Neuronal stem cell (in vitro differentiated cells): ENCODE measurements around the gene LRCH3.

Experiments used
- DNase-seq: peaks from one replicate; pipeline ENCODE4 v3.0.0-alpha.2; 2013; ENCODE audit warnings: low spot score
- H2AFZ ChIP-seq: one replicate; pipeline ENCODE4 v1.6.1; 2013; ENCODE audit warnings: mild to moderate bottlenecking, low read length, inconsistent platforms
- H2AK5ac ChIP-seq: 2 replicates; pipeline ENCODE4 v1.6.1; 2013; ENCODE audit warnings: low read depth, mild to moderate bottlenecking, inconsistent platforms, low read length, moderate library complexity, mixed read lengths
- H2BK120ac ChIP-seq: 2 replicates; pipeline ENCODE4 v1.6.1; 2013; ENCODE audit warnings: low read depth, mild to moderate bottlenecking, inconsistent platforms, low read length, moderate library complexity, mixed read lengths
- H2BK12ac ChIP-seq: one replicate; pipeline ENCODE4 v1.6.1; 2013; ENCODE audit warnings: low read length, inconsistent platforms
- H2BK15ac ChIP-seq: 2 replicates; pipeline ENCODE4 v1.6.1; 2013; ENCODE audit warnings: mild to moderate bottlenecking, low read length, inconsistent platforms, mixed read lengths
- H2BK5ac ChIP-seq: one replicate; pipeline ENCODE4 v1.6.1; 2013; ENCODE audit warnings: inconsistent platforms, mild to moderate bottlenecking, low read length, moderate library complexity
- H3K14ac ChIP-seq: one replicate; pipeline ENCODE4 v1.6.1; 2013; ENCODE audit warnings: low read length, inconsistent platforms
- H3K18ac ChIP-seq: 2 replicates; pipeline ENCODE4 v1.6.1; 2013; ENCODE audit warnings: low read length, inconsistent platforms
- H3K23ac ChIP-seq: 2 replicates; pipeline ENCODE4 v1.6.1; 2013; ENCODE audit warnings: low read depth, mild to moderate bottlenecking, mixed read lengths, low read length, inconsistent platforms; ENCODE audit not compliant: poor library complexity
- H3K27ac ChIP-seq: replicated peaks from 3 replicates; pipeline ENCODE4 v1.5.1; 2013; ENCODE audit warnings: low read length, inconsistent platforms
- H3K27me3 ChIP-seq, 3 experiments: 2 replicates each; pipeline ENCODE4 v1.6.1; 2013; ENCODE audit warnings: low read length in 3 of 3, mild to moderate bottlenecking in 2 of 3, inconsistent platforms in 1 of 3, low read depth in 1 of 3, mixed read lengths in 1 of 3, moderate library complexity in 1 of 3; ENCODE audit not compliant: control insufficient read depth in 3 of 3, insufficient read depth in 3 of 3
- H3K36me3 ChIP-seq, 2 donors: replicated peaks in 1 of 2; 2 replicates each; pipeline ENCODE4 v1.6.1; 2013; ENCODE audit warnings: low read length in 2 of 2; ENCODE audit not compliant: control insufficient read depth in 2 of 2, insufficient read depth in 2 of 2
- H3K4ac ChIP-seq: 2 replicates; pipeline ENCODE4 v1.6.1; 2013; ENCODE audit warnings: inconsistent platforms, mild to moderate bottlenecking, low read length, moderate library complexity
- H3K4me1 ChIP-seq, 2 donors: 1 replicate in 1 of 2; 2 replicates in 1 of 2; pipeline ENCODE4 v1.6.1; 2013; ENCODE audit warnings: low read length in 2 of 2, low read depth in 1 of 2; ENCODE audit not compliant: control insufficient read depth in 2 of 2, insufficient read depth in 1 of 2
- H3K4me2 ChIP-seq: one replicate; pipeline ENCODE4 v1.6.1; 2013; ENCODE audit warnings: mild to moderate bottlenecking, low read length, inconsistent platforms; ENCODE audit not compliant: insufficient read depth, poor library complexity, severe bottlenecking
- H3K4me3 ChIP-seq, 2 donors: 2 replicates each; pipeline ENCODE4 v1.5.1; 2013; ENCODE audit warnings: low read length in 2 of 2, mild to moderate bottlenecking in 2 of 2, inconsistent platforms in 1 of 2, moderate library complexity in 1 of 2
- H3K79me1 ChIP-seq: one replicate; pipeline ENCODE4 v1.6.1; 2013; ENCODE audit warnings: low read depth, mild to moderate bottlenecking, inconsistent platforms, low read length, moderate library complexity
- H3K9ac ChIP-seq: one replicate; pipeline ENCODE4 v1.6.1; 2013; ENCODE audit warnings: mild to moderate bottlenecking, low read depth, low read length, inconsistent platforms; ENCODE audit not compliant: poor library complexity
- H3K9me3 ChIP-seq, 2 donors: replicated peaks in 1 of 2; 2 replicates each; pipeline versions ENCODE3 to v1.6.1; 2013; ENCODE audit warnings: low read length in 2 of 2, mild to moderate bottlenecking in 2 of 2, inconsistent platforms in 1 of 2, low read depth in 1 of 2, mixed read lengths in 1 of 2, moderate library complexity in 1 of 2; ENCODE audit not compliant: control insufficient read depth in 2 of 2, insufficient read depth in 1 of 2
- H4K8ac ChIP-seq: one replicate; pipeline ENCODE4 v1.6.1; 2013; ENCODE audit warnings: low read depth, mild to moderate bottlenecking, inconsistent platforms, low read length, moderate library complexity
- H4K91ac ChIP-seq: one replicate; pipeline ENCODE4 v1.6.1; 2013; ENCODE audit warnings: low read length, low read depth, mild to moderate bottlenecking, inconsistent platforms; ENCODE audit not compliant: poor library complexity
- WGBS, 2 donors: extraction: QIAGEN DNeasy Blood & Tissue Kit; methylation state at CpG; one replicate each; pipeline ENCODE4 v1.1.7; 2013; ENCODE audit warnings: missing lambda C conversion rate in 2 of 2, mixed read lengths in 1 of 2; ENCODE audit not compliant: insufficient read length in 2 of 2, insufficient replicate concordance in 1 of 2; ENCODE audit errors: extremely low coverage in 2 of 2; 5-methylcytosine and 5-hydroxymethylcytosine counted together

Gene LRCH3

GRCh38 chr3:197835509-197835908 lies 44.5 kb downstream of the LRCH3 start:
- H3K9ac ChIP-seq = no peak overlapping the region
- no peak overlapping the region for H3K4me3 ChIP-seq
- no peak overlapping the region for H2BK15ac ChIP-seq
- H3K36me3 ChIP-seq = peaks cover 9 to 99% of the 10 kb centered on the region in 2 donors
- no peak overlapping the region for H3K27ac ChIP-seq
- no peak overlapping the region for H2BK5ac ChIP-seq
- no peak overlapping the region for H2AK5ac ChIP-seq
- no peak overlapping the region for H3K18ac ChIP-seq
- no peaks in the 10 kb centered on the region for H3K4me1 ChIP-seq
- H3K4ac ChIP-seq = no peak overlapping the region
- WGBS, 2 donors = no CpG with 5 or more reads among the region's 5 CpGs
- no peak for DNase-seq
- no peak overlapping the region for H2BK12ac ChIP-seq
- no peaks in the 10 kb centered on the region for H3K79me1 ChIP-seq
- H2AFZ ChIP-seq = no peak overlapping the region
- H3K14ac ChIP-seq = no peak overlapping the region
- H3K27me3 ChIP-seq = no peaks in the 10 kb centered on the region
- H4K8ac ChIP-seq = no peak overlapping the region
- no peak overlapping the region for H2BK120ac ChIP-seq
- no peak overlapping the region for H3K23ac ChIP-seq
- no peak overlapping the region for H3K4me2 ChIP-seq
- H3K9me3 ChIP-seq = no peaks in the 10 kb centered on the region
- H4K91ac ChIP-seq = no peak overlapping the region

- Histone ChIP-seq H2AK5ac (no peak overlapping the region), H3K4me3 (no peak overlapping the region), H3K23ac (no peak overlapping the region), H3K79me1 (no peaks in the 10 kb centered on the region), H3K4ac (no peak overlapping the region), H4K8ac (no peak overlapping the region), H4K91ac (no peak overlapping the region), H3K4me2 (no peak overlapping the region), H3K14ac (no peak overlapping the region), H3K18ac (no peak overlapping the region), H2BK5ac (no peak overlapping the region), H3K27me3 (no peaks in the 10 kb centered on the region), H3K9ac (no peak overlapping the region), H2BK15ac (no peak overlapping the region), H2AFZ (no peak overlapping the region), H2BK120ac (no peak overlapping the region), H3K4me1 (no peaks in the 10 kb centered on the region), H2BK12ac (no peak overlapping the region), H3K27ac (no peak overlapping the region), H3K9me3 (no peaks in the 10 kb centered on the region), H3K36me3 (peaks cover 12 to 99% of the 10 kb centered on the region in 2 donors)
- DNase-seq = no peak
Measured at GRCh38 chr3:197836244-197836643, 45.2 kb downstream of the LRCH3 start.

- no peak overlapping the region for H3K14ac ChIP-seq
- H2BK15ac ChIP-seq = no peak overlapping the region
- H3K18ac ChIP-seq = no peak overlapping the region
- no peak overlapping the region for H2AK5ac ChIP-seq
- H3K4me1 ChIP-seq = no peaks in the 10 kb centered on the region
- no peak overlapping the region for H2BK5ac ChIP-seq
- H3K23ac ChIP-seq = no peak overlapping the region
- no peak overlapping the region for H3K4me2 ChIP-seq
- H3K9ac ChIP-seq = no peak overlapping the region
- H3K9me3 ChIP-seq = no peaks in the 10 kb centered on the region
- H3K4ac ChIP-seq = no peak overlapping the region
- peaks cover 10 to 99% of the 10 kb centered on the region in 2 donors for H3K36me3 ChIP-seq
- no peaks in the 10 kb centered on the region for H3K79me1 ChIP-seq
- no peak overlapping the region for H3K27ac ChIP-seq
- H4K91ac ChIP-seq = no peak overlapping the region
- no peak overlapping the region for H2AFZ ChIP-seq
- H4K8ac ChIP-seq = no peak overlapping the region
- WGBS, 2 donors = no CpG with 5 or more reads among the region's 2 CpGs
- no peak overlapping the region for H2BK12ac ChIP-seq
- no peak overlapping the region for H2BK120ac ChIP-seq
- no peak for DNase-seq
- H3K27me3 ChIP-seq = no peaks in the 10 kb centered on the region
- H3K4me3 ChIP-seq = no peak overlapping the region
Measured at GRCh38 chr3:197837282-197837681, 46.2 kb downstream of the LRCH3 start.

GRCh38 chr3:197841789-197842188 lies 50.7 kb downstream of the LRCH3 start:
- H3K79me1 ChIP-seq = no peaks in the 10 kb centered on the region
- H2AFZ ChIP-seq = no peak overlapping the region
- H2BK12ac ChIP-seq = no peak overlapping the region
- no peak overlapping the region for H3K14ac ChIP-seq
- no peak overlapping the region for H2BK5ac ChIP-seq
- no peaks in the 10 kb centered on the region for H3K27me3 ChIP-seq
- H3K4me1 ChIP-seq = no peaks in the 10 kb centered on the region
- WGBS, 2 donors = no CpG with 5 or more reads among the region's 5 CpGs
- H3K36me3 ChIP-seq = peaks cover 19 to 100% of the 10 kb centered on the region in 2 donors
- no peak overlapping the region for H2AK5ac ChIP-seq
- no peaks in the 10 kb centered on the region for H3K9me3 ChIP-seq
- H3K23ac ChIP-seq = no peak overlapping the region
- H4K8ac ChIP-seq = no peak overlapping the region
- H3K9ac ChIP-seq = no peak overlapping the region
- no peak overlapping the region for H4K91ac ChIP-seq
- no peak overlapping the region for H3K4me2 ChIP-seq
- no peak overlapping the region for H3K4ac ChIP-seq
- no peak for DNase-seq
- H2BK15ac ChIP-seq = no peak overlapping the region
- H3K27ac ChIP-seq = no peak overlapping the region
- no peak overlapping the region for H3K18ac ChIP-seq
- H2BK120ac ChIP-seq = no peak overlapping the region
- no peak overlapping the region for H3K4me3 ChIP-seq
